ENCODE measurements around the gene ANKRD23. TPM values are rescaled to one million over a fixed set of nuclear protein-coding genes. Genes with fewer than 3 reads are reported as not detected.

The ANKRD23 gene
- total RNA-seq, 2 experiments from 2014 or later, result 3.3 to 4.2 TPM

DNA sequence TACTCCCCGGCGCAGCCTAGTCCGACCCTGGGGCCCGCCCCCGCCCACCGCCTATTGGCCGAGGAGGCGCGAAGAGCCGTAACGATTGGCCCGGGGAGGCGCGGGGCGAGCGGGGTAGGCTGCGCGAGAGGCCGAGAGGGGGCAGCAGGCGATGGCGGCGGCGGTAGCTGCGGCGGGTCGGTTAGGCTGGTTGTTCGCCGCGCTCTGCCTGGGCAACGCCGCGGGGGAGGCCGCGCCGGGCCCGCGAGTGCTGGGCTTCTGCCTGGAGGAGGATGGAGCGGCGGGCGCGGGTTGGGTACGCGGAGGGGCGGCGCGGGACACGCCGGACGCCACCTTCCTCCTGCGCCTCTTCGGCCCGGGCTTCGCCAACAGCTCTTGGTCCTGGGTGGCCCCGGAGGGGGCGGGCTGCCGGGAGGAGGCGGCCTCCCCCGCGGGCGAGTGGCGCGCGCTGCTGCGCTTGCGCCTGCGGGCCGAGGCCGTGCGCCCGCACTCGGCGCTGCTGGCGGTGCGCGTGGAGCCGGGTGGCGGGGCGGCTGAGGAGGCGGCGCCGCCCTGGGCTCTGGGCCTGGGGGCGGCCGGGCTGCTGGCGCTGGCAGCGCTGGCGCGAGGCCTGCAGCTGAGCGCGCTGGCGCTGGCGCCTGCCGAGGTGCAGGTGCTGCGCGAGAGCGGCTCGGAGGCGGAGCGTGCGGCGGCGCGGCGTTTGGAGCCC, 27.5 kb downstream of the ANKRD23 start, which contains the start of gene CNNM3:
TSS of gene CNNM3 (plus strand) at position 142 of the 709 bp plus-strand sequence. CDS start at position 152, 10 bp downstream.
- peak within 1 kb of the TSS; percentile 77 for H3K4me3 Mint-ChIP-seq
- peaks cover 5% of the 10 kb centered on the region for H3K36me3 Mint-ChIP-seq (ENCODE audit: low read depth)
- peaks cover 54% of the 10 kb centered on the region for H3K4me1 Mint-ChIP-seq (ENCODE audit: low read depth)
- no peaks in the 10 kb centered on the region for H3K27me3 Mint-ChIP-seq (ENCODE audit: low read depth)
- intact Hi-C loops (cut with micrococcal nuclease), result loop anchor here (1.0 to 5.0 kb wide), 8 partner anchors 23 to 494 kb away; partner anchors contain the start of genes ANKRD36, ANKRD39, CNNM4 and KANSL3
- peak; percentile 97 for DNase-seq
- H3K9me3 Mint-ChIP-seq, result no peaks in the 10 kb centered on the region
- CTCF ChIA-PET, result interaction anchor here (1.1 to 4.0 kb wide), 3 partner anchors 13 to 135 kb away, joined by 3 to 20 read pairs (median 6); no protein-coding TSS in a partner anchor
- H3K27ac Mint-ChIP-seq, result peak within 1 kb of the TSS; percentile 40

DNA sequence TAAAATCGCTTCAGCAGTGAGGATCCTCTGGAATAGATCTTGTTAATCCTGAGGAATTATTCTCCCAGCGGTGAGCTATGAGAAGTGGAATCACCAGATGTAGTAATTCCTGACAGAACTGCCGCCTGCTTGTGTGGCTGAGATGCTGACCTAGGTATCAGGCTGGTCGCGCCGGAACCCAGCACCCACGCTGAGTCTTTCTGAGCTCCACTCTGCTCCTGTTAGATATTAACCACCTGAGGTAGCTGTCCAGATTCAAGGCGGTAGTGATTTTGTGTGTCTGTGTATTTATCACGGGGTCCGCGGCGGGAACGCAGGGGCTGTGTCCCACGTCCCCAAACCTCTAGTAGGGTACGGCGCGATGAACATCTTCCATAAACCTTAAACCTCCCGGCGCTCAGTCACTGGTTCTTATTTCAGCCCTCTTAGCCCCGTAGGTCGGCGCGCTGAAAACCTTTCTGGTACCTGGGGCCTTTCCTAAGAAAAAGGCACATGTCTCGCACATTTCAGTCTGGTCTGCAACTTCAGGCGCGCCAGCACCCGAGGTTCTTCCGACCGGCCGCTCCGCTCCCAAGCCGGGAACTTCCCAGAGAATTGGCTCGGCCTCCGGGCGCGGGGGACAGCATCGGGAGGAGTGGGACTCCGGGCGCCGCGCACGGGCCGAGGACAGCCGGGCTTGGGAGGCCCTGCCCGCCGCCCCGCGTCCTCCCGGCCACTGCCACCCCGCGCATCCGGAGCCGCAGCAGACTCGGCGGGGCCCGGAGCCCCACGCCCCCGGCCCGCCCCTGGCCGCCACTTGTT, 28.3 kb downstream of the ANKRD23 start:
- H3K27ac Mint-ChIP-seq, result peak overlapping the region; percentile 40
- intact Hi-C loops (cut with micrococcal nuclease), result loop anchor here (1.0 to 5.0 kb wide), 8 partner anchors 23 to 493 kb away; partner anchors contain the start of genes ANKRD36, ANKRD39, CNNM4 and KANSL3
- CTCF ChIA-PET, result interaction anchor here (1.1 to 2.2 kb wide), 2 partner anchors 13 to 135 kb away, joined by 3 to 6 read pairs; no protein-coding TSS in a partner anchor

DNA sequence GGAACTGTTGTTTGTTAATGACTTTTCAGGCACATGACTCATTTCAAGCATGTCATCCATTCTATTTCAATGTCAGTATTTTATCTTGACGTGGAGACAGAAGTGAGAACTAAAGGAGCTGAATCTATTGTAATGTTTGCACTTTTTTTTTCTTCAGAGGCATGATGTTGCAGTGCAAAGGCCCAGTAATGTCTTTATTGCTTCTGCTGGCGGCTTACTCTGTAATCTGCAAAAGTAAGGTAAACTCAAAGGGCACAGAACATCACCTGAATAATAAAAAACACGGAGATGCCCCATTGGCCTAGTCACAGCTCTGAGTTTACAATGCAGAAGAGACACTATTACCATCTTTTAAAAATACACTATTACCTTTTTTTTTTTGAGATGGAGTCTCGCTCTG, 30.2 kb downstream of the ANKRD23 start:
- CTCF ChIA-PET, result interaction anchor here (0.8 to 1.0 kb wide), 2 partner anchors 12 to 79 kb away, joined by 3 to 4 read pairs; no protein-coding TSS in a partner anchor
- peaks cover 3% of the 10 kb centered on the region for H3K36me3 Mint-ChIP-seq (ENCODE audit: low read depth)
- no peak overlapping the region for H3K27ac Mint-ChIP-seq
- no peak for DNase-seq
- H3K9me3 Mint-ChIP-seq, result no peaks in the 10 kb centered on the region
- H3K4me3 Mint-ChIP-seq, result no peak overlapping the region
- H3K27me3 Mint-ChIP-seq (ENCODE audit: low read depth), result no peaks in the 10 kb centered on the region
- peaks cover 28% of the 10 kb centered on the region for H3K4me1 Mint-ChIP-seq (ENCODE audit: low read depth)
- intact Hi-C loops (cut with micrococcal nuclease), result no loop called here

More for the DNA sequence above, 28.3 kb downstream of the ANKRD23 start:
- Mint-ChIP-seq H3K27me3 (ENCODE audit: low read depth) (no peaks in the 10 kb centered on the region), H3K4me1 (ENCODE audit: low read depth) (peaks cover 47% of the 10 kb centered on the region), H3K36me3 (ENCODE audit: low read depth) (peaks cover 3% of the 10 kb centered on the region), H3K9me3 (no peaks in the 10 kb centered on the region), H3K4me3 (peak overlapping the region; percentile 76)
- peak; percentile 31 for DNase-seq

DNA sequence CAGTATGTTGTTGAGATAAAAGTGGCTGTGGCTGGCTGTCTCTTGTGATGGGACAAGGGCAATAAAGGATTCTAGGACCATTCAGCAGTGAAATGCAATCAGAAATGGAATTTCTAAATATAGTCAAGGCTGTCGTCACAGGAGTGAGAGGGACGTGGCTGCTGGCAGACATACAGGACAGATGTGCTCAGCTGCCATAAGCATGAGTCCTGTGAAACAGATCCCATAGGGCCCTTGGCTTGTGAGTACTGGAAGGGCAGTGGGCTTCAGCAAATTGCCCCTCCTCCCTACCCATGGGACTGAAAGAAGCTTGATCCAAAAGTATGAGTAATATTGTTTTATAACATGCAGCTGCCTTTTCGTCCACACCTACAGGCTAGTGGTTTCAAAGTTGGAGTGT, 31.9 kb downstream of the ANKRD23 start:
- H3K36me3 Mint-ChIP-seq (ENCODE audit: low read depth), result peaks cover 1% of the 10 kb centered on the region
- intact Hi-C loops (cut with micrococcal nuclease), result no loop called here
- H3K27ac Mint-ChIP-seq, result no peak overlapping the region
- H3K4me1 Mint-ChIP-seq (ENCODE audit: low read depth), result peaks cover 16% of the 10 kb centered on the region
- H3K9me3 Mint-ChIP-seq, result no peaks in the 10 kb centered on the region
- H3K4me3 Mint-ChIP-seq, result no peak overlapping the region
- H3K27me3 Mint-ChIP-seq (ENCODE audit: low read depth), result no peaks in the 10 kb centered on the region
- CTCF ChIA-PET, result interaction anchor here (1.3 kb wide), 1 partner anchor 10 kb away, joined by 4 read pairs; no protein-coding TSS in a partner anchor
- DNase-seq, result no peak

DNA sequence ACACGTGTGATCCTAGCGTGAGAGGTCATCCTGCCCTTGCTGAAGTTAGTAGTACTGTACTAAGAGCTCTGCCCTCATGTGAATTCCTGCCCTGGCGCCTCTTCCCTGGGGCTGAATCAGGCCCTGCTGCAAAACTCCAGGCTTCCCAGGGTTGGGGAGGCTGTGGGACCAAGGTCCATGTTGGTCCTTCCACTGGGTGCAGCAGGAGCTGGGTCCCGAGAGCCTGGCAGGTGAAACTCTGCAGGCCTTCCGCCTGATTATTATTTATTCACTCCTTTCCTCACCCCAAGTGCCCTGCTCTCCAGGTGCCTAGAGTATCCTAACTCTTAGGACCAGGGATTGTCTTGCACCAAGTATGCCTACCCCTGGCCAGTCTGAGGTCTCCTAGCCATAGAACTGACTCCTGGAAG, 33.0 kb downstream of the ANKRD23 start:
- Mint-ChIP-seq H3K27me3 (ENCODE audit: low read depth) (no peaks in the 10 kb centered on the region), H3K9me3 (no peaks in the 10 kb centered on the region), H3K4me3 (no peak overlapping the region), H3K36me3 (ENCODE audit: low read depth) (peaks cover 1% of the 10 kb centered on the region), H3K27ac (no peak overlapping the region), H3K4me1 (ENCODE audit: low read depth) (peaks cover 25% of the 10 kb centered on the region)
- DNase-seq, result no peak
- intact Hi-C loops (cut with micrococcal nuclease), result no loop called here
- CTCF ChIA-PET, result interaction anchor here (0.7 to 1.4 kb wide), 2 partner anchors 47 kb away, joined by 3 read pairs; partner anchors contain the start of gene ANKRD39

DNA sequence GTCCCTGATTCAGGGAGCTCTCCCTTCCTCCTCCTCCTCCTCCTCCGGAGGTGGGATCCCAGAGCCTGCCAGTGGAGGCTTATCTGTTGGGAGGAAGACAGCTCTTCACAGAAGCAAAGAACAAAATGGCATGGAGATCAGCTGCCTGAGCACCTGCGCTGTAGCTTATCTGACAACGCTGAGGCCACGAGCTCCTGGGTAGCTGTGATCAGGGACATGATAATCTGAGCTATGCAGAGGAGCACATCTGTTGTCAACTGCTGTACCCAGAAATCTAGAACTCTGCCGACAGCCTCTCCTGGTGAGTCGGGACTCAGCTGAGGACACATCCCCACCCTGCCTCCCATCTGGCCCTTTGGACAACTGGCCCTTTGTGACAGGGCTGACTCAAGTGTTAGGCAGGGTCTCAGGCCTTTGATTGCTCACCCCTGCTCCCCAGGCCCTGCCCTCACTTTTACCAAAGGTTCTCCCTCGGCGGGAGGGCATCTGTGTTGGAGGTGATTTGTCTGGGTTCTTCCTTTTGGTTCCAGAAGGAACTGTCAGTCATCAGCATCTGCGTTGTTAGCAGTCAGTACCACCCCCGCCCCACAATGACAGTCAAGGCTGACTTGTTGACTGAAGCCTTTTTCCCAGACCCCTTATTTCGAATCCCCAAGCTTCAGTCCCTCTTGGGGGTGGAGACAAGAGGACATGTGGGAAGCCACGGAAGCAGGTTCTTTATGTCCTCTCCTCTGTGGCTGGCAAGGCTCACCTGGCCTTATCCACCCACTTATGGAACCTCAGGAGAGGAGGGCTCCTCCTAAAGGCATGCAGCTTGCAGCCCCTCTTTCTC, 33.7 kb downstream of the ANKRD23 start:
- CTCF ChIA-PET, result interaction anchor here (1.0 to 1.4 kb wide), 3 partner anchors 10 to 303 kb away, joined by 3 read pairs; partner anchors contain the start of gene ANKRD36
- no peak overlapping the region for H3K27ac Mint-ChIP-seq

DNA sequence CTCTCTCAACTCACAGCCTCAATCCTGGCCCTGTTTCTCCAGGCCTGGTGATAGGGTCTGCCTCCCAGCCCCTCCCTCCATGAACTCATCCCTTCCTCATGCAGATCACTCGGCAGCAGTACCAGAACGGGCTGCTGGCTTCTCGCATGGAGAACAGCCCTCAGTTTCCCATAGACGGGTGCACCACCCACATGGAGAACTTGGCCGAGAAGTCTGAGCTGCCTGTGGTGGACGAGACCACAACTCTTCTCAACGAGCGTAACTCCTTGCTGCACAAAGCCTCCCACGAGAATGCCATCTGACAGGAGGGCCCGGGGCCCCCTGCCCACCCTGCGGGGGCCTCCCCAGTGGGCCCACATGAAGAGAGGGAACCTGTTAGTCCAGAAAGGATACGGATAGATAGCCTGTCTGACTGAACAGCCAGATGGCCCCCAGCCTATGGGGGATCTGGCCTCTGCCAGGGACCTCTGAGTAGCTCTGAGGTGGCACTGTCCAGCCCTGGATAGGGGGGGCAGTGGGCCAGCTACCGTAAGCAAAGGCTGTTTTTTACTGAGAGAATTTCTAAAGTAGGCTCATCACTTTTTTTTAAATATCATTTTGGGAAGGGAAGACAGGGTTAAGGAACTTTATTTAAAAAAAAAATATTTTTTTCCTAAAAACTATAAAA, 34.5 kb downstream of the ANKRD23 start:
- H3K27ac Mint-ChIP-seq, result no peak overlapping the region
- H3K4me1 Mint-ChIP-seq (ENCODE audit: low read depth), result peaks cover 17% of the 10 kb centered on the region
- intact Hi-C loops (cut with micrococcal nuclease), result no loop called here
- H3K27me3 Mint-ChIP-seq (ENCODE audit: low read depth), result no peaks in the 10 kb centered on the region
- CTCF ChIA-PET, result interaction anchor here (1.0 kb wide), 2 partner anchors 9 to 304 kb away, joined by 3 read pairs; partner anchors contain the start of gene ANKRD36
- no peaks in the 10 kb centered on the region for H3K9me3 Mint-ChIP-seq
- H3K36me3 Mint-ChIP-seq (ENCODE audit: low read depth), result peaks cover 1% of the 10 kb centered on the region
- no peak overlapping the region for H3K4me3 Mint-ChIP-seq
- no peak for DNase-seq

More for the DNA sequence above, 33.7 kb downstream of the ANKRD23 start:
- intact Hi-C loops (cut with micrococcal nuclease), result no loop called here
- Mint-ChIP-seq H3K4me1 (ENCODE audit: low read depth) (peaks cover 21% of the 10 kb centered on the region), H3K27me3 (ENCODE audit: low read depth) (no peaks in the 10 kb centered on the region), H3K9me3 (no peaks in the 10 kb centered on the region), H3K4me3 (no peak overlapping the region), H3K36me3 (ENCODE audit: low read depth) (peaks cover 1% of the 10 kb centered on the region)
- no peak for DNase-seq

DNA sequence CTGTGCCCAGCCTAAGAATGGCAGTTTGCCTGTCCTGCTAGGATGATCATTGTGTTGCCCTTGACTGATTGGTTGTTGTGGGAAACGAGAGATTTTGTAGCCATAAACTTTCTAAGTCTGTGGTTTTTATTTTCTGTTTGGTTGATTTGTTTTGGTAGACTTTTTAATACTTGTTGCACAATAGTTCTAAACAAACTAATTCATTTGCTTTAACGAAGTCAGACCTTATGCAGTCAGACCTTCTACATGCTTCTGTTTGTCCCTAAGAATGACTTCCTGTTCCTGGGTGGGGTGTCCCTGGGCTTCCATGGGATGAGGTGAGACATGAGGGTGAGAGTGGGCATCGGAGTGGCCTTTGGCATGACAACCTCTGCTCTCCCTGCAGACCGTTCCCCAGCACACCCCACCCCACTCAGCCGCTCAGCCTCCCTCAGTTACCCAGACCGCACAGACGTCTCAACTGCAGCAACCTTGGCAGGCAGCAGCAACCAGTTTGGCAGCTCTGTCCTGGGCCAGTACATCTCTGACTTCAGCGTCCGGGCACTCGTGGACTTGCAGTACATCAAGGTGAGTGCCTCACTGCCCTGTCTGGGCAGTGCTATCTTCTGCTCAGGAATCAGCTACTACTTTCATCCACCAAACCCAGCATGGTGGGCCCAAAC, 35.5 kb downstream of the ANKRD23 start:
- no peaks in the 10 kb centered on the region for H3K9me3 Mint-ChIP-seq
- H3K27me3 Mint-ChIP-seq (ENCODE audit: low read depth), result no peaks in the 10 kb centered on the region
- H3K36me3 Mint-ChIP-seq (ENCODE audit: low read depth), result peaks cover 1% of the 10 kb centered on the region
- intact Hi-C loops (cut with micrococcal nuclease), result no loop called here
- H3K4me1 Mint-ChIP-seq (ENCODE audit: low read depth), result peaks cover 17% of the 10 kb centered on the region
- DNase-seq, result no peak
- no peak overlapping the region for H3K4me3 Mint-ChIP-seq
- CTCF ChIA-PET, result interaction anchor here (1.1 kb wide), 1 partner anchor 141 kb away, joined by 3 read pairs; no protein-coding TSS in a partner anchor
- H3K27ac Mint-ChIP-seq, result no peak overlapping the region

DNA sequence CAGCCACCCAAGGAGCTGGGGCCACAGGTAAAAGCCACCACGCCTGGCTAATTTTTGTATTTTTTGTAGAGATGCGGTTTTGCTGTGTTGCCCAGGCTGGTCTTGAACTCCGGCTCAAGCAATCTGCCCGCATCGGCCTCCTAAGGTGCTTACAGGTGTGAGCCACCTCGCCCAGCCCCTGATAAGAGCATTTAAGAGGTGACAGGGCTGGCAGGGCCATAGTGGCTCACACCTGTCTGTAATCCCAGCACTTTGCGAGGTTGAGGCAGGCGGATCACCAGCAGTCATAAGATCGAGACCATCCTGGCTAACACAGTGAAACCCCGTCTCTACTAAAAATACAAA, 36.7 kb downstream of the ANKRD23 start:
- DNase-seq, result no peak
- Mint-ChIP-seq H3K4me3 (no peak overlapping the region), H3K4me1 (ENCODE audit: low read depth) (peaks cover 11% of the 10 kb centered on the region), H3K36me3 (ENCODE audit: low read depth) (peaks cover 1% of the 10 kb centered on the region), H3K27ac (peak overlapping the region; percentile 41), H3K9me3 (no peaks in the 10 kb centered on the region), H3K27me3 (ENCODE audit: low read depth) (no peaks in the 10 kb centered on the region)
- intact Hi-C loops (cut with micrococcal nuclease), result no loop called here
- CTCF ChIA-PET, result interaction anchor here (0.6 to 2.3 kb wide), 4 partner anchors 11 to 142 kb away, joined by 3 to 11 read pairs (median 3); partner anchors contain the start of gene CNNM4

DNA sequence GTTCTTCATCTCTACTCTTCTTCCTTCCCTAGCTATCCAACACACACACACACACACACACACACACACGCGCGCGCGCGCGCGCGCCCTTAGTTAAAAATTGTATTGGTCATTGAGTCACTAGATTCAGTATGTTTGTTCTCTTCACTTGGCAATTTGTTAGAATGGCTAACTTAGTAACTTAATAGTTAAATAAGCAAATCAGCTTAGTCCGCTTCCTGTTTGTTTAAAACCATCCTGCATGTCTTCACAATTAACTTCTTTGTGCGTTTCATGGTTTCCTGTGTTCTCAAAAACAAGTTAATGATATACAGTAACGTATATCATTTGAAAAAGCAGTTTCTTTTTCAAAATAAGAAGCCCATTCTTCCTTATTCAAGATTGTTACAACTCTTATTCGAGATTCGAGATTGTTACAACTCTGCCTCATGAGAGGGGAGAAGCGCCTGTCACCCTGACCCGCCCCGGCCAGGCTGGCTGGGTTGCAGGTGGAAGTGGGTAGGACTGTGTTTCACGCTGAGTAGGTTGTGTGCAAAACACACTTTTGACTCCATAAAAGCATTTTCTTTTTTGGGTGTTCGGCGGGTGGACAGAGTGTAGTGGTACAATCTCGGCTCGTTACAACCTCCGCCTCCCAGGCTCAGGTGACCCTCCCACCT, 37.2 kb downstream of the ANKRD23 start:
- peak; percentile 41 for DNase-seq
- no peaks in the 10 kb centered on the region for H3K9me3 Mint-ChIP-seq
- no peak overlapping the region for H3K4me3 Mint-ChIP-seq
- no peaks in the 10 kb centered on the region for H3K27me3 Mint-ChIP-seq (ENCODE audit: low read depth)
- peak overlapping the region; percentile 41 for H3K27ac Mint-ChIP-seq
- peaks cover 1% of the 10 kb centered on the region for H3K36me3 Mint-ChIP-seq (ENCODE audit: low read depth)
- peaks cover 11% of the 10 kb centered on the region for H3K4me1 Mint-ChIP-seq (ENCODE audit: low read depth)
- intact Hi-C loops (cut with micrococcal nuclease), result no loop called here
- CTCF ChIA-PET, result interaction anchor here (1.2 to 2.3 kb wide), 2 partner anchors 22 to 46 kb away, joined by 3 to 11 read pairs; partner anchors contain the start of gene CNNM4
